GM08714 (cell line): ENCODE data around the gene RAB6B.

Experiments
- H3K4me3 ChIP-seq: fragments of 200-500 bp; sonication (Bioruptor generic); 2 replicates; pipeline ENCODE4 v1.5.1; 2014; ENCODE audit warnings: mild to moderate bottlenecking, low read length, inconsistent platforms
- ZNF274 ChIP-seq: IDR thresholded peaks from 2 replicates; pipeline ENCODE4 v1.6.1; 2012; ENCODE audit warnings: mild to moderate bottlenecking, low read depth, low read length

The RAB6B gene

DNA sequence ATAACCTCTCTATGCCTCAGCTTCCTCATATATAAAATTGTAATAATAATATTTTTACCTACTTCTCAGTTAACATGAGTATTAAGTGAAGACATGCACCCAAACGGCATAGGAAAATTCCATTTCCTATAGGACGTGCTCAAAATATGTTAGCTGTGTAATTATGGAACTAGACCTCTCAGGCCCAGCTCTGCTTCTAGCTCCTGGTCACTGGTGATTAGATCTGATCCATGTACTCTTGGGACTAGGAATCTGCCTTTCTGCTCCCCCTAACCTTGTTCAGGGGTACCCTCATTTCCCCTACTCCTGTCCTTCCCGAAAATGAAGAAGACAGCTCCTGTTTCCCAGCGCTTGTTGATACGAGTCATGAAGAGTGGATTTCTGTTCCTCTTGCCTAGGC, 119.8 kb downstream of the RAB6B start:
- no peak overlapping the region for H3K4me3 ChIP-seq

DNA sequence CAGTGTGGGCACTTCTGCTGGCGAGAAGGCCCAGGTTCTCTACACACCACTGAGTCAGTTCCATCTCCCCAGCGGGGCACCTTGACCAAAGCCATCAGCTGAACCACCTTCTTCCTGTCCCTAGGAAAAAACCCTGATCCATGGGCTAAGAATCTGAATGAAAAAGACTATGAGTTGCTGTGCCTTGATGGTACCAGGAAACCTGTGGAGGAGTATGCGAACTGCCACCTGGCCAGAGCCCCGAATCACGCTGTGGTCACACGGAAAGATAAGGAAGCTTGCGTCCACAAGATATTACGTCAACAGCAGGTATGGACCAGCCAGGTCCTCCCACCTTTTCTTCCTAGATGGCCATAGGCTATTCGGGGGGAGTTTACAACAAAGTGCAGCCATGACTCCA, 120.4 kb downstream of the RAB6B start:
- no peak for TF ChIP-seq ZNF274

More for the DNA sequence above, 119.8 kb downstream of the RAB6B start:
- no peak for TF ChIP-seq ZNF274

More for the DNA sequence above, 120.4 kb downstream of the RAB6B start:
- H3K4me3 ChIP-seq: no peak overlapping the region
